ENCODE results near the gene LRIG3.

DNA sequence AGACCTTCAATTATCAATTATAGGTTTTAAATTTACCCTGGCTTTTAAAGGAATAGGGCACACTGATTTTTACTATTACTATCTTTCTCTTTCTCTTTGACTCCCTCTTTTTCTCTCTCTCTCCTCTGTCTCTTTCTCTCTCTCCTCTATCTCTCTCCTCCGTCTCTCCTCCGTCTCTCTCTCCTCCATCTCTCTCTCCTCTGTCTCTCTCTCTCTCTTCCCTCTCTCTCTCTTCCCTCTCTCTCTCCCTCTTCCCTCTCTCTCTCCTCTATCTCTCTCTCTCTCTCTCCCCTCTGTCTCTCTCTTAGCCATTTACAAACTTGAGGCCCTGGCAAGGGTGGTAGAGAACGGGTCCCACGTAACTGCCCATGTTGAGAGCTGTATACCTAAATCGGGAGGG lies 62.3 kb downstream of the LRIG3 start:
- TF ChIP-seq, protein P1, sequence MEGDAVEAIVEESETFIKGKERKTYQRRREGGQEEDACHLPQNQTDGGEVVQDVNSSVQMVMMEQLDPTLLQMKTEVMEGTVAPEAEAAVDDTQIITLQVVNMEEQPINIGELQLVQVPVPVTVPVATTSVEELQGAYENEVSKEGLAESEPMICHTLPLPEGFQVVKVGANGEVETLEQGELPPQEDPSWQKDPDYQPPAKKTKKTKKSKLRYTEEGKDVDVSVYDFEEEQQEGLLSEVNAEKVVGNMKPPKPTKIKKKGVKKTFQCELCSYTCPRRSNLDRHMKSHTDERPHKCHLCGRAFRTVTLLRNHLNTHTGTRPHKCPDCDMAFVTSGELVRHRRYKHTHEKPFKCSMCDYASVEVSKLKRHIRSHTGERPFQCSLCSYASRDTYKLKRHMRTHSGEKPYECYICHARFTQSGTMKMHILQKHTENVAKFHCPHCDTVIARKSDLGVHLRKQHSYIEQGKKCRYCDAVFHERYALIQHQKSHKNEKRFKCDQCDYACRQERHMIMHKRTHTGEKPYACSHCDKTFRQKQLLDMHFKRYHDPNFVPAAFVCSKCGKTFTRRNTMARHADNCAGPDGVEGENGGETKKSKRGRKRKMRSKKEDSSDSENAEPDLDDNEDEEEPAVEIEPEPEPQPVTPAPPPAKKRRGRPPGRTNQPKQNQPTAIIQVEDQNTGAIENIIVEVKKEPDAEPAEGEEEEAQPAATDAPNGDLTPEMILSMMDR (IDR thresholded peaks at IDR 0.05): no peak
- no peak for TF ChIP-seq EP300 (IDR thresholded peaks at IDR 0.05)
- no peak for TF ChIP-seq POLR2A (IDR thresholded peaks at IDR 0.05)
